Neural cell (in vitro differentiated cells): ENCODE data around the gene KANSL1L. TPM values are rescaled to one million over a fixed set of nuclear protein-coding genes. Genes with fewer than 3 reads are reported as not detected.

Experiments
- H2AFZ ChIP-seq: fragments of 200-600, 300-800 bp; sonication (generic), shearing (Covaris generic); 2 replicates; pipeline ENCODE4 v1.6.0; 2014; ENCODE audit warnings: low read depth, mild to moderate bottlenecking, antibody characterized with exemption, low read length, moderate library complexity
- H3F3A ChIP-seq: fragments of 200-600 bp; shearing (Covaris generic); 2 replicates; pipeline ENCODE4 v1.6.1; 2016; ENCODE audit warnings: mild to moderate bottlenecking, moderate library complexity, mixed read lengths, antibody characterized with exemption, low read length; ENCODE audit not compliant: insufficient read depth, poor library complexity, severe bottlenecking
- H3K27ac ChIP-seq: fragments of 200-600, 300-800 bp; sonication (generic), shearing (Covaris generic); 2 replicates; pipeline ENCODE4 v1.5.1; 2014; ENCODE audit warnings: mild to moderate bottlenecking, low read length, moderate library complexity
- H3K27me3 ChIP-seq: fragments of 300-800, 200-600 bp; sonication (generic), shearing (Covaris generic); 2 replicates; pipeline ENCODE4 v1.6.0; 2014; ENCODE audit warnings: mild to moderate bottlenecking, low read depth, low read length, moderate library complexity; ENCODE audit not compliant: insufficient read depth
- H3K36me3 ChIP-seq: fragments of 300-800, 200-600 bp; sonication (generic), shearing (Covaris generic); 2 replicates; pipeline ENCODE4 v1.5.1; 2014; ENCODE audit warnings: mild to moderate bottlenecking, antibody characterized with exemption, low read length, moderate library complexity; ENCODE audit not compliant: insufficient read depth
- H3K4me2 ChIP-seq: fragments of 300-800, 200-600 bp; sonication (generic), shearing (Covaris generic); 2 replicates; pipeline ENCODE4 v1.6.0; 2014; ENCODE audit warnings: mild to moderate bottlenecking, low read length
- H3K4me3 ChIP-seq: fragments of 300-800, 200-600 bp; sonication (generic), shearing (Covaris generic); 2 replicates; pipeline ENCODE4 v1.5.1; 2014; ENCODE audit warnings: mild to moderate bottlenecking, low read length, moderate library complexity
- H3K79me2 ChIP-seq: fragments of 200-600 bp; shearing (Covaris generic); replicated peaks from 2 replicates; pipeline ENCODE4 v1.6.0; 2014; ENCODE audit warnings: mild to moderate bottlenecking, low read length, moderate library complexity; ENCODE audit not compliant: insufficient read depth
- H3K9ac ChIP-seq: fragments of 300-800, 200-600 bp; sonication (generic), shearing (Covaris generic); 2 replicates; pipeline ENCODE4 v1.6.1; 2016; ENCODE audit warnings: mild to moderate bottlenecking, low read length, mixed read lengths
- H3K9me2 ChIP-seq: fragments of 200-600 bp; shearing (Covaris generic); 2 replicates; pipeline ENCODE4 v1.6.1; 2016; ENCODE audit warnings: mild to moderate bottlenecking, low read length, mixed read lengths; ENCODE audit not compliant: insufficient read depth
- H3K9me3 ChIP-seq: fragments of 200-600, 300-800 bp; sonication (generic), shearing (Covaris generic); 2 replicates; pipeline ENCODE4 v1.6.1; 2016; ENCODE audit warnings: mild to moderate bottlenecking, mixed run types, low read length, moderate library complexity, mixed read lengths
- H4K20me1 ChIP-seq: fragments of 200-600 bp; shearing (Covaris generic); 2 replicates; pipeline ENCODE4 v1.6.1; 2016; ENCODE audit warnings: mild to moderate bottlenecking, mixed run types; ENCODE audit not compliant: insufficient read depth
- EP300 ChIP-seq: fragments of 450-650 bp; conservative IDR thresholded peaks from 2 replicates; pipeline ENCODE4 v1.6.1; 2014; ENCODE audit warnings: antibody characterized with exemption, mild to moderate bottlenecking, moderate library complexity; ENCODE audit not compliant: poor library complexity, severe bottlenecking
- EZH2 ChIP-seq: fragments of 200-600, 300-800 bp; shearing (Covaris generic), sonication (generic); IDR thresholded peaks from 2 replicates; pipeline ENCODE4 v1.6.1; 2014; ENCODE audit warnings: antibody characterized with exemption, low read length, borderline replicate concordance, mild to moderate bottlenecking; ENCODE audit not compliant: insufficient read depth, poor library complexity, severe bottlenecking
- MXI1 ChIP-seq: fragments of 450-650 bp; conservative IDR thresholded peaks from 2 replicates; pipeline ENCODE4 v1.6.1; 2014; ENCODE audit warnings: antibody characterized with exemption, mild to moderate bottlenecking; ENCODE audit not compliant: poor library complexity, severe bottlenecking
- POLR2AphosphoS5 ChIP-seq: IDR thresholded peaks from 2 replicates; pipeline ENCODE4 v1.6.1; 2012
- RAD21 ChIP-seq: fragments of 450-650 bp; conservative IDR thresholded peaks from 2 replicates; pipeline ENCODE4 v1.6.1; 2014; ENCODE audit warnings: antibody characterized with exemption, mild to moderate bottlenecking, moderate library complexity
- REST ChIP-seq: IDR thresholded peaks from 2 replicates; pipeline ENCODE4 v1.6.1; 2012; ENCODE audit warnings: borderline replicate concordance
- SMC3 ChIP-seq: fragments of 450-650 bp; conservative IDR thresholded peaks from 2 replicates; pipeline ENCODE4 v1.6.1; 2014; ENCODE audit warnings: antibody characterized with exemption, mild to moderate bottlenecking, moderate library complexity; ENCODE audit not compliant: poor library complexity
- TAF1 ChIP-seq: IDR thresholded peaks from 2 replicates; pipeline ENCODE4 v1.6.1; 2012; ENCODE audit warnings: low read depth
- polyA plus RNA-seq: library from polyadenylated mRNA; depleted of rRNA; stranded (reverse); fragments of >200 nt; gene quantifications from 2 replicates; pipeline ENCODE4 v1.2.3, GENCODE V29; 2014
- TF ChIP-seq, protein P1 (sequence below): fragments of 450-650 bp; IDR thresholded peaks from 2 replicates; pipeline ENCODE4 v1.5.1; 2014; ENCODE audit warnings: antibody characterized with exemption, mild to moderate bottlenecking, moderate library complexity; ENCODE audit not compliant: poor library complexity, severe bottlenecking

Gene KANSL1L
- polyA plus RNA-seq, 1 donor from 2014 or later, result 27.6 TPM

GRCh38 chr2:210050885-210051284, 120.3 kb downstream of the KANSL1L start:
- H3K4me2 ChIP-seq, result no peak overlapping the region
- H4K20me1 ChIP-seq, result no peaks in the 10 kb centered on the region
- H3K36me3 ChIP-seq, result peaks cover 4% of the 10 kb centered on the region
- no peaks in the 10 kb centered on the region for H3K27me3 ChIP-seq
- no peaks in the 10 kb centered on the region for H3K79me2 ChIP-seq
- TF ChIP-seq SMC3, result no peak
- no peak for TF ChIP-seq REST
- TF ChIP-seq TAF1, result no peak
- no peak overlapping the region for H2AFZ ChIP-seq
- no peak overlapping the region for H3K9ac ChIP-seq
- H3F3A ChIP-seq, result no peaks in the 10 kb centered on the region
- peaks cover 4% of the 10 kb centered on the region for H3K9me3 ChIP-seq
- H3K9me2 ChIP-seq, result no peaks in the 10 kb centered on the region
- no peak overlapping the region for H3K27ac ChIP-seq
- no peak overlapping the region for H3K4me3 ChIP-seq

DNA sequence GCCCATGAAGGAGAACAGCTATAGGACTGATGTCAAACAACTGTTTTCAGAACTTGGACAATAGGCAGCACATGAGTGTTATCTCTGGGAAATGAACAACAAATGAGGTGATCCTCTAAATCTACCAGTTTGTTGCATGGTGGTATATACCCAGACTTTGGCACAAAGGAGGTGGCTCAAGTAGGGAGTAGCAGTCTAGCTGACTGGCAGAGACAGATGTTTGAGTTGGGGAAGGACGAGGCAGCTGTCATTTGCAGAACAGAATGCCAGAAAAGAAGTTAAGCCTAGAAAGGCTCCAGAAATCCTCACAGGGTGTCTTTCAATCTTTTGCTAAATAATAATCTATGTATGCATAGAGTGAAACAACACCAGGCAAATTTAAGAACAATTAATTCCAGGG, 121.4 kb downstream of the KANSL1L start:
- H2AFZ ChIP-seq, result no peak overlapping the region
- H3K27me3 ChIP-seq, result no peaks in the 10 kb centered on the region
- peaks cover 4% of the 10 kb centered on the region for H3K9me3 ChIP-seq
- H3K79me2 ChIP-seq, result no peaks in the 10 kb centered on the region
- no peaks in the 10 kb centered on the region for H3F3A ChIP-seq
- no peak overlapping the region for H3K9ac ChIP-seq
- no peak overlapping the region for H3K27ac ChIP-seq
- H4K20me1 ChIP-seq, result no peaks in the 10 kb centered on the region
- H3K36me3 ChIP-seq, result peaks cover 4% of the 10 kb centered on the region
- no peak overlapping the region for H3K4me2 ChIP-seq
- TF ChIP-seq EZH2 (no peak), TAF1 (no peak), EP300 (no peak), SMC3 (no peak), MXI1 (no peak), POLR2AphosphoS5 (no peak), RAD21 (no peak), REST (no peak)
- TF ChIP-seq, protein P1, sequence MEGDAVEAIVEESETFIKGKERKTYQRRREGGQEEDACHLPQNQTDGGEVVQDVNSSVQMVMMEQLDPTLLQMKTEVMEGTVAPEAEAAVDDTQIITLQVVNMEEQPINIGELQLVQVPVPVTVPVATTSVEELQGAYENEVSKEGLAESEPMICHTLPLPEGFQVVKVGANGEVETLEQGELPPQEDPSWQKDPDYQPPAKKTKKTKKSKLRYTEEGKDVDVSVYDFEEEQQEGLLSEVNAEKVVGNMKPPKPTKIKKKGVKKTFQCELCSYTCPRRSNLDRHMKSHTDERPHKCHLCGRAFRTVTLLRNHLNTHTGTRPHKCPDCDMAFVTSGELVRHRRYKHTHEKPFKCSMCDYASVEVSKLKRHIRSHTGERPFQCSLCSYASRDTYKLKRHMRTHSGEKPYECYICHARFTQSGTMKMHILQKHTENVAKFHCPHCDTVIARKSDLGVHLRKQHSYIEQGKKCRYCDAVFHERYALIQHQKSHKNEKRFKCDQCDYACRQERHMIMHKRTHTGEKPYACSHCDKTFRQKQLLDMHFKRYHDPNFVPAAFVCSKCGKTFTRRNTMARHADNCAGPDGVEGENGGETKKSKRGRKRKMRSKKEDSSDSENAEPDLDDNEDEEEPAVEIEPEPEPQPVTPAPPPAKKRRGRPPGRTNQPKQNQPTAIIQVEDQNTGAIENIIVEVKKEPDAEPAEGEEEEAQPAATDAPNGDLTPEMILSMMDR, result no peak
- no peaks in the 10 kb centered on the region for H3K9me2 ChIP-seq
- no peak overlapping the region for H3K4me3 ChIP-seq
